Measurements from ENCODE around the gene RAD51D.
"Not testable (repeated sequence)": the region's sequence is repeated elsewhere in the genome, so short reads cannot be mapped to it uniquely, and the experiment has no call there.

DNA sequence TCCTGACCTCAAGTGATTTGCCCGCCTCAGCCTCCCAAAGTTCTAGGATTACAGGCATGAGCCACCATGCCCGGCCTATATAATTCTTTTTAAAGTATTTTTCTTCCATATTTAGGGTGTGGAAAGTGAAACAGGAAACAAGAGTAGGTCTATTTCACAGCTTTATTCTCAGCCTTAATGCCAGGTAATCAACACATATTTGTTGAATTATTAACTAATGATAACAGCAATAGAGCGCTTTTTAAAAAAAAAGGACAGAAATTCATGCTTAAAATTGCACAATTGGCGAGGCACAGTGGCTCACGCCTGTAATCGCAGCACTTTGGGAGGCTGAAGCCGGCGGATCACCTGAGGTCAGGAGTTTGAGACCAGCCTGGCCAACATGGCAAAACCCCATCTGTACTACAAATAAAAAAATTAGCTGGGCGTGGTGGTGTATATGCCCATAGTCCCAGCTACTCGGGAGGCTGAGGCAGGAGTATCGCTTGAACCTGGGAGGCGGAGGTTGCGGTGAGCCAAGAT lies 74.1 kb downstream of the RAD51D start:
- TF ChIP-seq, protein P1, sequence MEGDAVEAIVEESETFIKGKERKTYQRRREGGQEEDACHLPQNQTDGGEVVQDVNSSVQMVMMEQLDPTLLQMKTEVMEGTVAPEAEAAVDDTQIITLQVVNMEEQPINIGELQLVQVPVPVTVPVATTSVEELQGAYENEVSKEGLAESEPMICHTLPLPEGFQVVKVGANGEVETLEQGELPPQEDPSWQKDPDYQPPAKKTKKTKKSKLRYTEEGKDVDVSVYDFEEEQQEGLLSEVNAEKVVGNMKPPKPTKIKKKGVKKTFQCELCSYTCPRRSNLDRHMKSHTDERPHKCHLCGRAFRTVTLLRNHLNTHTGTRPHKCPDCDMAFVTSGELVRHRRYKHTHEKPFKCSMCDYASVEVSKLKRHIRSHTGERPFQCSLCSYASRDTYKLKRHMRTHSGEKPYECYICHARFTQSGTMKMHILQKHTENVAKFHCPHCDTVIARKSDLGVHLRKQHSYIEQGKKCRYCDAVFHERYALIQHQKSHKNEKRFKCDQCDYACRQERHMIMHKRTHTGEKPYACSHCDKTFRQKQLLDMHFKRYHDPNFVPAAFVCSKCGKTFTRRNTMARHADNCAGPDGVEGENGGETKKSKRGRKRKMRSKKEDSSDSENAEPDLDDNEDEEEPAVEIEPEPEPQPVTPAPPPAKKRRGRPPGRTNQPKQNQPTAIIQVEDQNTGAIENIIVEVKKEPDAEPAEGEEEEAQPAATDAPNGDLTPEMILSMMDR (IDR thresholded peaks at IDR 0.05), result not testable (repeated sequence)
- not testable (repeated sequence) for TF ChIP-seq POLR2A (IDR thresholded peaks at IDR 0.05)
